SK-N-MC (cell line): ENCODE data around the gene VWA8.
A peak's percentile ranks its signal among the peaks of the same experiment; 100 is the strongest.

ENCODE experiments used
- DNase-seq: peaks from one replicate; pipeline ENCODE4 v3.0.0-alpha.2; 2011; ENCODE audit warnings: low read depth, low spot score
- H3K27ac ChIP-seq: fragments of 200-600 bp; sonication (generic); 2 replicates; pipeline ENCODE4 v1.5.1; 2016; ENCODE audit warnings: mixed run types
- H3K36me3 ChIP-seq: fragments of 200-600 bp; sonication (generic); 2 replicates; pipeline ENCODE4 v1.6.1; 2017; ENCODE audit warnings: antibody characterized with exemption, low read length, mixed read lengths; ENCODE audit not compliant: insufficient read depth
- H3K4me3 ChIP-seq: fragments of 200-600 bp; sonication (generic); 2 replicates; pipeline ENCODE4 v1.5.1; 2016
- H3K9ac ChIP-seq: fragments of 200-600 bp; sonication (generic); 2 replicates; pipeline ENCODE4 v1.8.0; 2017; ENCODE audit warnings: mixed run types, mixed read lengths; ENCODE audit not compliant: insufficient read length
- H3K9me3 ChIP-seq: fragments of 200-600 bp; sonication (generic); 2 replicates; pipeline ENCODE4 v1.6.1; 2017; ENCODE audit warnings: low read depth, mild to moderate bottlenecking, antibody characterized with exemption, low read length, moderate library complexity, mixed read lengths
- EZH2 ChIP-seq: fragments of 200-600 bp; sonication (generic); IDR thresholded peaks from one replicate; pipeline ENCODE4 v1.6.1; 2017; ENCODE audit warnings: antibody characterized with exemption
- FOXP2 ChIP-seq: optimal IDR thresholded peaks from 2 replicates; pipeline ENCODE3; 2011; ENCODE audit warnings: mild to moderate bottlenecking, moderate library complexity; ENCODE audit not compliant: insufficient read depth; ENCODE audit errors: extremely low read length, control extremely low read depth
- POLR2AphosphoS5 ChIP-seq: IDR thresholded peaks from 2 replicates; pipeline ENCODE4 v1.6.1; 2012; ENCODE audit warnings: mild to moderate bottlenecking, low read depth, low read length, borderline replicate concordance

VWA8 gene

GRCh38 chr13:41780715-41781706, 179.9 kb downstream of the VWA8 start:
- Histone ChIP-seq H3K36me3 (no peaks in the 10 kb centered on the region), H3K4me3 (peak overlapping the region; percentile 2; the same call in 1 of the 2 replicates), H3K9ac (no peak overlapping the region), H3K27ac (peak overlapping the region; percentile 80; the same call in 1 of the 2 replicates), H3K9me3 (no peaks in the 10 kb centered on the region)
- TF ChIP-seq EZH2 (no peak), POLR2AphosphoS5 (no peak), FOXP2 (no peak)
- peak; percentile 16 for DNase-seq

GRCh38 chr13:41775251-41775650, 185.7 kb downstream of the VWA8 start:
- Histone ChIP-seq H3K36me3 (no peaks in the 10 kb centered on the region), H3K4me3 (no peak overlapping the region), H3K9ac (no peak overlapping the region), H3K9me3 (no peaks in the 10 kb centered on the region), H3K27ac (no peak overlapping the region)
- TF ChIP-seq FOXP2 (no peak), EZH2 (no peak), POLR2AphosphoS5 (no peak)
- no peak for DNase-seq

- no peak overlapping the region for H3K27ac ChIP-seq
- H3K36me3 ChIP-seq, result no peaks in the 10 kb centered on the region
- no peak for TF ChIP-seq POLR2AphosphoS5
- no peak for TF ChIP-seq EZH2
- no peak for TF ChIP-seq FOXP2
- no peak overlapping the region for H3K4me3 ChIP-seq
- H3K9ac ChIP-seq, result no peak overlapping the region
- H3K9me3 ChIP-seq, result no peaks in the 10 kb centered on the region
- no peak for DNase-seq
Observed at GRCh38 chr13:41774605-41775218, 186.2 kb downstream of the VWA8 start.

- H3K36me3 ChIP-seq, result no peaks in the 10 kb centered on the region
- no peak overlapping the region for H3K9ac ChIP-seq
- no peaks in the 10 kb centered on the region for H3K9me3 ChIP-seq
- no peak overlapping the region for H3K27ac ChIP-seq
- DNase-seq, result no peak
- TF ChIP-seq POLR2AphosphoS5, result no peak
- TF ChIP-seq FOXP2, result no peak
- TF ChIP-seq EZH2, result no peak
- no peak overlapping the region for H3K4me3 ChIP-seq
Observed at GRCh38 chr13:41767801-41768200, 193.1 kb downstream of the VWA8 start.

GRCh38 chr13:41766439-41766838, 194.5 kb downstream of the VWA8 start:
- Histone ChIP-seq H3K9me3 (no peaks in the 10 kb centered on the region), H3K36me3 (no peaks in the 10 kb centered on the region), H3K9ac (no peak overlapping the region), H3K27ac (no peak overlapping the region), H3K4me3 (no peak overlapping the region)
- DNase-seq, result no peak
- TF ChIP-seq EZH2 (no peak), POLR2AphosphoS5 (no peak)

- H3K27ac ChIP-seq, result no peak overlapping the region
- H3K9me3 ChIP-seq, result no peaks in the 10 kb centered on the region
- DNase-seq, result no peak
- no peaks in the 10 kb centered on the region for H3K36me3 ChIP-seq
- H3K9ac ChIP-seq, result no peak overlapping the region
- no peak overlapping the region for H3K4me3 ChIP-seq
- TF ChIP-seq POLR2AphosphoS5, result no peak
- TF ChIP-seq EZH2, result no peak
- TF ChIP-seq FOXP2, result no peak
Observed at GRCh38 chr13:41765813-41766212, 195.1 kb downstream of the VWA8 start.

- Histone ChIP-seq H3K4me3 (no peak overlapping the region), H3K9ac (no peak overlapping the region), H3K27ac (no peak overlapping the region), H3K36me3 (0 out of 2 replicates have a peak, but pooled peaks cover 2% of the 10 kb centered on the region), H3K9me3 (no peaks in the 10 kb centered on the region)
- TF ChIP-seq FOXP2 (no peak), POLR2AphosphoS5 (no peak), EZH2 (no peak)
- no peak for DNase-seq
Observed at GRCh38 chr13:41765020-41765419, 195.9 kb downstream of the VWA8 start.

GRCh38 chr13:41764558-41764957, 196.4 kb downstream of the VWA8 start:
- H3K36me3 ChIP-seq, result peaks cover 6% of the 10 kb centered on the region
- no peaks in the 10 kb centered on the region for H3K9me3 ChIP-seq
- H3K4me3 ChIP-seq, result no peak overlapping the region
- no peak for DNase-seq
- no peak overlapping the region for H3K27ac ChIP-seq
- TF ChIP-seq FOXP2 (no peak), EZH2 (no peak), POLR2AphosphoS5 (no peak)
- no peak overlapping the region for H3K9ac ChIP-seq
